ENCODE measurements around the gene PLEKHO2.

DNA sequence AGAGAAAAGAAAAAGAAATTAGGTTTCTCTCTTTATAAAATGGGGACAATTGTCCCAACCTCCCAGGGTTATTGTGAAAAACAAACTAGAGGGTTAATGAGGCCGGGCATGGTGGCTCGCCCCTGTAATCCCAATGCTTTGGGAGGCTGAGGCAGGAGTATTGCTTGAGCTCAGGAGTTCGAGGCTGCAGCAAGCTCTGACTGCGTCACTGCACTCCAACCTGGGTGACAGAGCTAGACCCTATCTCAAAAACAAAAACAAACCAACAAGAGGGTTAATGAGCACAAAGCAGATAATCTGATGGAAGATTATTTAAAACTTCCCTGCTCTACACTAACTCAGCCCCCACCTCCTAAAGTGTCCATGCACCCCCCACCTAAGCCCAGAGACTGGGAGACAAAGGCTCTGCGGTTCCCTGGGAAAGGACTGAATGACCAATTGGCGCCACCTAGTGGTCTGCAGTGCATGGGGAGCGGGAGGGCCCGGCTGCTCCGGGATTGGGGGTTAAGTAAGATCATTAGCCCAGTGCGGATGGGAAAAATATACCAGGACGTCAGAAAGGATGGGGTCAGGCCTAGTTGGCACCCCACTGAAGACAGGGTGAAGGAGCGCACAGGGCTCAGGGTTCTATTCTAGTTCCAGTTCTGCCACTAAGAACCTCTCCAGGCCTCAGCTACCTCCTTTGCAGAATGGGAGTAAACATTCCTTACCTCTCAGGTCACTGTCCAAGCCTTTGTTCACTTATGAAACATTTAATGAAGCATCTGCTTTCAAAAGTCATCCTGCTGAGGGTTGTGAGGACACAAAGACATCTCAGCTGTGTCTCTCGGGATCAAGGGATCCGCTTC is 31.8 kb upstream of the PLEKHO2 start:
- TF ChIP-seq, protein P1, sequence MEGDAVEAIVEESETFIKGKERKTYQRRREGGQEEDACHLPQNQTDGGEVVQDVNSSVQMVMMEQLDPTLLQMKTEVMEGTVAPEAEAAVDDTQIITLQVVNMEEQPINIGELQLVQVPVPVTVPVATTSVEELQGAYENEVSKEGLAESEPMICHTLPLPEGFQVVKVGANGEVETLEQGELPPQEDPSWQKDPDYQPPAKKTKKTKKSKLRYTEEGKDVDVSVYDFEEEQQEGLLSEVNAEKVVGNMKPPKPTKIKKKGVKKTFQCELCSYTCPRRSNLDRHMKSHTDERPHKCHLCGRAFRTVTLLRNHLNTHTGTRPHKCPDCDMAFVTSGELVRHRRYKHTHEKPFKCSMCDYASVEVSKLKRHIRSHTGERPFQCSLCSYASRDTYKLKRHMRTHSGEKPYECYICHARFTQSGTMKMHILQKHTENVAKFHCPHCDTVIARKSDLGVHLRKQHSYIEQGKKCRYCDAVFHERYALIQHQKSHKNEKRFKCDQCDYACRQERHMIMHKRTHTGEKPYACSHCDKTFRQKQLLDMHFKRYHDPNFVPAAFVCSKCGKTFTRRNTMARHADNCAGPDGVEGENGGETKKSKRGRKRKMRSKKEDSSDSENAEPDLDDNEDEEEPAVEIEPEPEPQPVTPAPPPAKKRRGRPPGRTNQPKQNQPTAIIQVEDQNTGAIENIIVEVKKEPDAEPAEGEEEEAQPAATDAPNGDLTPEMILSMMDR (IDR thresholded peaks at IDR 0.05; ENCODE audit: low read depth, low read length, poor library complexity, severe bottlenecking) = peak; percentile 97
- TF ChIP-seq EZH2phosphoT487 (IDR thresholded peaks at IDR 0.05; ENCODE audit: borderline replicate concordance, low read length) = no peak
